ENCODE results near the gene GPATCH2.

The GPATCH2 gene

GRCh38 chr1:217561446-217561845 lies 69.4 kb downstream of the GPATCH2 start:
- TF ChIP-seq GATA3 (IDR thresholded peaks at IDR 0.05; ENCODE audit: low read depth, low read length) (no peak), GATA2 (IDR thresholded peaks at IDR 0.05; ENCODE audit: low read depth, low read length) (no peak)

- TF ChIP-seq GATA3 (IDR thresholded peaks at IDR 0.05; ENCODE audit: low read depth, low read length) (no peak), GATA2 (IDR thresholded peaks at IDR 0.05; ENCODE audit: low read depth, low read length) (no peak)
These were observed 76.0 kb downstream of the GPATCH2 start for GRCh38 chr1:217554849-217555248.

- TF ChIP-seq GATA2 (IDR thresholded peaks at IDR 0.05; ENCODE audit: low read depth, low read length), result no peak
- TF ChIP-seq GATA3 (IDR thresholded peaks at IDR 0.05; ENCODE audit: low read depth, low read length), result no peak
These were observed 76.9 kb downstream of the GPATCH2 start for GRCh38 chr1:217553949-217554509.

GRCh38 chr1:217552339-217552951 lies 78.4 kb downstream of the GPATCH2 start:
- no peak for TF ChIP-seq GATA3 (IDR thresholded peaks at IDR 0.05; ENCODE audit: low read depth, low read length)
- no peak for TF ChIP-seq GATA2 (IDR thresholded peaks at IDR 0.05; ENCODE audit: low read depth, low read length)

GRCh38 chr1:217542837-217543236 lies 88.1 kb downstream of the GPATCH2 start:
- no peak for TF ChIP-seq GATA2 (IDR thresholded peaks at IDR 0.05; ENCODE audit: low read depth, low read length)
- TF ChIP-seq GATA3 (IDR thresholded peaks at IDR 0.05; ENCODE audit: low read depth, low read length), result no peak

GRCh38 chr1:217542136-217542777 lies 88.6 kb downstream of the GPATCH2 start:
- no peak for TF ChIP-seq GATA2 (IDR thresholded peaks at IDR 0.05; ENCODE audit: low read depth, low read length)
- no peak for TF ChIP-seq GATA3 (IDR thresholded peaks at IDR 0.05; ENCODE audit: low read depth, low read length)

- TF ChIP-seq GATA2 (IDR thresholded peaks at IDR 0.05; ENCODE audit: low read depth, low read length) (no peak), GATA3 (IDR thresholded peaks at IDR 0.05; ENCODE audit: low read depth, low read length) (no peak)
These were observed 90.6 kb downstream of the GPATCH2 start for GRCh38 chr1:217540321-217540720.

- no peak for TF ChIP-seq GATA2 (IDR thresholded peaks at IDR 0.05; ENCODE audit: low read depth, low read length)
These were observed 91.4 kb downstream of the GPATCH2 start for GRCh38 chr1:217539510-217539909.

- no peak for TF ChIP-seq GATA3 (IDR thresholded peaks at IDR 0.05; ENCODE audit: low read depth, low read length)
These were observed 95.1 kb downstream of the GPATCH2 start for GRCh38 chr1:217535601-217536377.

- TF ChIP-seq GATA2 (IDR thresholded peaks at IDR 0.05; ENCODE audit: low read depth, low read length) (no peak), GATA3 (IDR thresholded peaks at IDR 0.05; ENCODE audit: low read depth, low read length) (no peak)
These were observed 96.3 kb downstream of the GPATCH2 start for GRCh38 chr1:217534566-217534965.

- TF ChIP-seq GATA2 (IDR thresholded peaks at IDR 0.05; ENCODE audit: low read depth, low read length) (no peak), GATA3 (IDR thresholded peaks at IDR 0.05; ENCODE audit: low read depth, low read length) (no peak)
These were observed 102.6 kb downstream of the GPATCH2 start for GRCh38 chr1:217528271-217528670.

GRCh38 chr1:217527151-217527550 lies 103.7 kb downstream of the GPATCH2 start:
- TF ChIP-seq GATA3 (IDR thresholded peaks at IDR 0.05; ENCODE audit: low read depth, low read length), result no peak
- TF ChIP-seq GATA2 (IDR thresholded peaks at IDR 0.05; ENCODE audit: low read depth, low read length), result no peak

GRCh38 chr1:217526636-217527035 lies 104.3 kb downstream of the GPATCH2 start:
- TF ChIP-seq GATA3 (IDR thresholded peaks at IDR 0.05; ENCODE audit: low read depth, low read length), result no peak
- no peak for TF ChIP-seq GATA2 (IDR thresholded peaks at IDR 0.05; ENCODE audit: low read depth, low read length)

- no peak for TF ChIP-seq GATA3 (IDR thresholded peaks at IDR 0.05; ENCODE audit: low read depth, low read length)
- TF ChIP-seq GATA2 (IDR thresholded peaks at IDR 0.05; ENCODE audit: low read depth, low read length), result no peak
These were observed 105.0 kb downstream of the GPATCH2 start for GRCh38 chr1:217525773-217526490.
